Gastroesophageal sphincter (tissue), 4 donors: ENCODE measurements around the gene CSNK1G1. TPM values are rescaled to one million over a fixed set of nuclear protein-coding genes. Genes with fewer than 3 reads are reported as not detected.
"Not testable (repeated sequence)": the region's sequence is repeated elsewhere in the genome, so short reads cannot be mapped to it uniquely, and the experiment has no call there.

ENCODE experiments used
- ATAC-seq: fragments of 150-250 bp; one replicate; pipeline ENCODE4 v1.9.1; 2016; ENCODE audit warnings: mild to moderate bottlenecking, moderate library complexity
- H3K27ac ChIP-seq, 4 donors: fragments of 200-600 bp; sonication (generic) in 3 of 4; 1 replicate in 3 of 4; 2 replicates in 1 of 4; pipeline ENCODE4 v1.5.1; 2016 to 2019
- H3K27me3 ChIP-seq: fragments of 200-600 bp; sonication (generic); one replicate; pipeline ENCODE4 v1.5.1; 2019
- H3K36me3 ChIP-seq, 2 donors: fragments of 200-600 bp; sonication (generic); one replicate each; pipeline ENCODE4 v1.5.1; 2019; ENCODE audit warnings: control low read depth in 1 of 2
- H3K4me1 ChIP-seq, 3 donors: fragments of 200-600 bp; sonication (generic); 1 replicate in 2 of 3; 2 replicates in 1 of 3; pipeline ENCODE4 v1.5.1; 2016 to 2019; ENCODE audit warnings: control low read depth in 2 of 3
- H3K4me3 ChIP-seq, 2 donors: fragments of 200-600 bp; sonication (generic); one replicate each; pipeline ENCODE4 v1.5.1; 2019; ENCODE audit warnings: mild to moderate bottlenecking in 1 of 2, moderate library complexity in 1 of 2
- H3K9me3 ChIP-seq, 3 donors: fragments of 200-600 bp; sonication (generic); one replicate each; pipeline ENCODE4 v1.5.1; 2017 to 2019; ENCODE audit warnings: control low read depth in 2 of 3
- EP300 ChIP-seq: sonication (generic); formaldehyde crosslinking; IDR thresholded peaks from one replicate; pipeline ENCODE4 v1.6.1; 2017; ENCODE audit warnings: antibody characterized with exemption, mild to moderate bottlenecking
- POLR2A ChIP-seq, 2 donors: fragments of 450-650 bp; IDR thresholded peaks; one replicate each; pipeline ENCODE4 v1.6.1; 2017; ENCODE audit warnings: antibody characterized with exemption in 2 of 2, mild to moderate bottlenecking in 2 of 2, moderate library complexity in 1 of 2
- POLR2AphosphoS5 ChIP-seq: sonication (generic); formaldehyde crosslinking; IDR thresholded peaks from one replicate; pipeline ENCODE4 v1.6.1; 2017; ENCODE audit warnings: antibody characterized with exemption
- WGBS, 2 donors: methylation state at CpG; one replicate each; pipeline ENCODE4 v1.1.5; 2018; ENCODE audit warnings: low coverage in 1 of 2; 5-methylcytosine and 5-hydroxymethylcytosine counted together
- total RNA-seq, 4 donors: library from RNA; depleted of rRNA; stranded (reverse); fragments of >200 nt; gene quantifications; one replicate each; pipeline ENCODE4 v1.1.0, GENCODE V29; 2016
- TF ChIP-seq, protein P1 (sequence below), 4 experiments: fragments of 200-600 bp in 2 of 4; fragments of 450-650 bp in 2 of 4; sonication (generic) in 1 of 4; IDR thresholded peaks; one replicate each; pipeline ENCODE4 v1.5.1; 2017 to 2019; ENCODE audit warnings: antibody characterized with exemption in 4 of 4, mild to moderate bottlenecking in 2 of 4, moderate library complexity in 2 of 4

The CSNK1G1 gene
- total RNA-seq, 4 donors from 2014 or later, result 9.2 to 67.0 (median 11.9) TPM

GRCh38 chr15:64337761-64338160 lies 18.2 kb downstream of the CSNK1G1 start:
- Histone ChIP-seq H3K4me3 (no peak overlapping the region), H3K9me3 (no peaks in the 10 kb centered on the region), H3K4me1 (no peaks in the 10 kb centered on the region), H3K27ac (no peak overlapping the region), H3K27me3 (no peaks in the 10 kb centered on the region), H3K36me3 (peaks cover 0 to 16% of the 10 kb centered on the region in 2 donors)
- TF ChIP-seq POLR2AphosphoS5, result no peak
- no peak for TF ChIP-seq POLR2A (IDR thresholded peaks at IDR 0.05)
- TF ChIP-seq EP300, result no peak
- TF ChIP-seq, protein P1, sequence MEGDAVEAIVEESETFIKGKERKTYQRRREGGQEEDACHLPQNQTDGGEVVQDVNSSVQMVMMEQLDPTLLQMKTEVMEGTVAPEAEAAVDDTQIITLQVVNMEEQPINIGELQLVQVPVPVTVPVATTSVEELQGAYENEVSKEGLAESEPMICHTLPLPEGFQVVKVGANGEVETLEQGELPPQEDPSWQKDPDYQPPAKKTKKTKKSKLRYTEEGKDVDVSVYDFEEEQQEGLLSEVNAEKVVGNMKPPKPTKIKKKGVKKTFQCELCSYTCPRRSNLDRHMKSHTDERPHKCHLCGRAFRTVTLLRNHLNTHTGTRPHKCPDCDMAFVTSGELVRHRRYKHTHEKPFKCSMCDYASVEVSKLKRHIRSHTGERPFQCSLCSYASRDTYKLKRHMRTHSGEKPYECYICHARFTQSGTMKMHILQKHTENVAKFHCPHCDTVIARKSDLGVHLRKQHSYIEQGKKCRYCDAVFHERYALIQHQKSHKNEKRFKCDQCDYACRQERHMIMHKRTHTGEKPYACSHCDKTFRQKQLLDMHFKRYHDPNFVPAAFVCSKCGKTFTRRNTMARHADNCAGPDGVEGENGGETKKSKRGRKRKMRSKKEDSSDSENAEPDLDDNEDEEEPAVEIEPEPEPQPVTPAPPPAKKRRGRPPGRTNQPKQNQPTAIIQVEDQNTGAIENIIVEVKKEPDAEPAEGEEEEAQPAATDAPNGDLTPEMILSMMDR (IDR thresholded peaks at IDR 0.05), result no peak
- WGBS, 2 donors, result 62 to 84% methylated on average over 2 of the region's 2 CpGs
- ATAC-seq, result no peak

DNA sequence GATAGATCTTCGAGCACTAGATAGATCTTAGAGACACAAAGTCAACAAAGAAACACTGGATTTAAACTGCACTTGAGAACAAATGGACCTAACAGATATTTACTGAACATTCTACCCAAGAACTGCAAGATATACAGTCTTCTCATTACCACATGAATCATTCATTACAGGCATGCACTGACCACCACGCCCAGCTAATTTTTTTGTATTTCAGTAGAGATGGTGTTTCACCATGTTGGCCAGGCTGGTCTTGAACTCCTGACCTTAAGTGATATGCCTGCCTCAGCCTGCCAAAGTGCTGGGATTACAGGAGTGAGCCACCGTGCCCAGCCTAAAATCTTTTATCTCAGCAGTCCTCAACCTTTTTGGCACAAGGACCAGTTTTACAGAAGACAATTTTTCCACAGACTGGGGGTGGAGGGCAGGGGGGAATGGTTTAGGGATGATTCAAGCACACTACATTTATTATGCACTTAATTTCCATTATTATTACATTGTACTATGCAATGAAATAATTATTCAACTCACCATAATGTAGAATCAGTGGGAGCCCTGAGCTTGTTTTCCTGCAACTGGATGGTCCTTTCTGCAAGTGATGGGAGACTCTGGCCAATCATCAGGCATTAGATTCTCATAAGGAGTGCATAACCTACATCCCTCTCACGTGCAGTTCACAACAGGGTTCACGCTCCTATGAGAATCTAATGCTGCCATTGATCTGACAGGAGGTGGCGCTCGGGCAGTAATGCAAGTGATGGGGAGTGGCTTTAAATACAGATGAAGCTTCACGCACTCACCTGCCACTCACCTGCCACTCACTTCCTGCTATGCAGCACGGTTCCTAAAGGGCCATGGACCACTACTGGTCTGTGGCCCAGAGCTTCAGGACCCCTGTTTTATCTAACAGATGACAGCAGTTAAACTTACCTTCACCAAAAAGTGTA lies 21.7 kb downstream of the CSNK1G1 start:
- Histone ChIP-seq H3K27me3 (no peaks in the 10 kb centered on the region), H3K4me1 (no peaks in the 10 kb centered on the region), H3K9me3 (no peaks in the 10 kb centered on the region), H3K4me3 (no peak overlapping the region), H3K36me3 (peaks cover 0 to 4% of the 10 kb centered on the region in 2 donors), H3K27ac (no peak overlapping the region)
- TF ChIP-seq EP300 (no peak), POLR2A (IDR thresholded peaks at IDR 0.05) (no peak), POLR2AphosphoS5 (no peak)
- TF ChIP-seq, protein P1 (IDR thresholded peaks at IDR 0.05), result no peak
- WGBS, 2 donors, result 62 to 77% methylated on average over 5 to 9 of the region's 9 CpGs
- ATAC-seq, result no peak

DNA sequence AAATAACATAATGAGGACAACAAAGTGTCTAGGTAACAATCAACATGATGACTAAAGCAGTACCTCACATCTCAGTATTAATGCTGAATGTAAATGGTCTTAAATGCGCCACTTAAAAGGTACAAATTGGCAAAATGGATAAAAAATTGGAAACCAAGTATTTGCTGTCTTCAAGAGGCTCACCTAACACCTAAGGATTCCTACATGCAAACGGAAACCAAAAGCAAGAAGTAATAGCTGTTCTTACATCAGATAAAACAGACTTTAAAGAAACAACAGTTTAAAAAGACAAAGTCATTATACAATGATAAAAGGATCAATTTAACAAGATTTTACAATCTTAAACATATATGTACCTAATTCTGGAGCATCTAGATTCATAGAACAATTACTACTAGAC lies 22.5 kb downstream of the CSNK1G1 start:
- H3K9me3 ChIP-seq, result no peaks in the 10 kb centered on the region
- ATAC-seq, result no peak
- no peaks in the 10 kb centered on the region for H3K27me3 ChIP-seq
- no peak overlapping the region for H3K27ac ChIP-seq
- no peaks in the 10 kb centered on the region for H3K36me3 ChIP-seq
- TF ChIP-seq POLR2AphosphoS5 (no peak), EP300 (no peak), POLR2A (IDR thresholded peaks at IDR 0.05) (no peak)
- TF ChIP-seq, protein P1 (IDR thresholded peaks at IDR 0.05), result no peak
- H3K4me1 ChIP-seq, result no peaks in the 10 kb centered on the region
- no peak overlapping the region for H3K4me3 ChIP-seq
- 81 to 95% methylated on average over 2 of the region's 2 CpGs for WGBS, 2 donors

DNA sequence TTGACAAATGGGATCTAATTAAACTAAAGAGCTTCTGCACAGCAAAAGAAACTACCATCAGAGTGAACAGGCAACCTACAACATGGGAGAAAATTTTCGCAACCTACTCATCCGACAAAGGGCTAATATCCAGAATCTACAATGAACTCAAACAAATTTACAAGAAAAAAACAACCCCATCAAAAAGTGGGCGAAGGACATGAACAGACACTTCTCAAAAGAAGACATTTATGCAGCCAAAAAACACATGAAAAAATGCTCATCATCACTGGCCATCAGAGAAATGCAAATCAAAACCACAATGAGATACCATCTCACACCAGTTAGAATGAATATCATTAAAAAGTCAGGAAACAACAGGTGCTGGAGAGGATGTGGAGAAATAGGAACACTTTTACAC lies 24.3 kb downstream of the CSNK1G1 start:
- H3K9me3 ChIP-seq, H3K27ac ChIP-seq, H3K4me1 ChIP-seq, H3K27me3 ChIP-seq, H3K36me3 ChIP-seq, ATAC-seq, H3K4me3 ChIP-seq: not testable (repeated sequence)
- no CpG with 5 or more reads among the region's 3 CpGs for WGBS, 2 donors

DNA sequence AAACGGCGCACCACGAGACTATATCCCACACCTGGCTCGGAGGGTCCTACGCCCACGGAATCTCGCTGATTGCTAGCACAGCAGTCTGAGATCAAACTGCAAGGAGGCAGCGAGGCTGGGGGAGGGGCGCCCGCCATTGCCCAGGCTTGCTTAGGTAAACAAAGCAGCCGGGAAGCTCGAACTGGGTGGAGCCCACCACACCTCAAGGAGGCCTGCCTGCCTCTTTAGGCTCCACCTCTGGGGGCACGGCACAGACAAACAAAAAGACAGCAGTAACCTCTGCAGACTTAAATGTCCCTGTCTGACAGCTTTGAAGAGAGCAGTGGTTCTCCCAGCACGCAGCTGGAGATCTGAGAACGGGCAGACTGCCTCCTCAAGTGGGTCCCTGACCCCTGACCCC lies 29.0 kb downstream of the CSNK1G1 start:
- not testable (repeated sequence) for H3K27ac ChIP-seq, ATAC-seq, H3K36me3 ChIP-seq, H3K27me3 ChIP-seq, H3K4me1 ChIP-seq, H3K4me3 ChIP-seq, H3K9me3 ChIP-seq
- WGBS, 2 donors, result no CpG with 5 or more reads among the region's 15 CpGs

GRCh38 chr15:64326458-64326857 lies 29.5 kb downstream of the CSNK1G1 start:
- ATAC-seq, H3K36me3 ChIP-seq: not testable (repeated sequence)
- WGBS, 2 donors, result 87 to 100% methylated on average over 2 of the region's 20 CpGs

More at GRCh38 chr15:64326458-64326857, 29.5 kb downstream of the CSNK1G1 start:
- H3K9me3 ChIP-seq, H3K27ac ChIP-seq, H3K4me1 ChIP-seq, H3K4me3 ChIP-seq, H3K27me3 ChIP-seq: not testable (repeated sequence)
